Measurements from ENCODE around the gene HELZ.

Gene HELZ

DNA sequence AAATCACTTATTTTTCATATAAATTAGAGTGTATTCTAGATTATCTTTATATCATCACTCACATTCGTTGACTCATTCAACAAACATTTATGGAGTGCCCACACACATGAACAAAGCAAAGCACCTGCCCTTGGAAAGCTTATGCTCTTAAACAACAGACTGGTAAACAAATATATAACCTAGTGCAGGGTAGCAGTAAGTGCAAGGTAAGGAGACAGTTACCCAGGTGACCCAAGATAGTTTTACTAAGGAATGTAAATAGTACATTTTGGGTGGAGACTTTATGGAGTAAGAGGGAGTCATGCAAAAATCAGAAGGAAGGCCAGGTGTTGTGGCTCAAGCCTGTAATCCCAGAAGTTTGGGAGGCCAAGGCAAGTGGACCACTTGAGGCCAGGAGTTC, 40.4 kb upstream of the HELZ start:
- no peaks in the 10 kb centered on the region for H3K36me3 ChIP-seq (ENCODE audit: insufficient read depth, insufficient read length, low read length)
- peaks cover 5% of the 10 kb centered on the region for H3K4me1 ChIP-seq (ENCODE audit: insufficient read depth, insufficient read length)
- no peak for TF ChIP-seq ZNF274 (IDR thresholded peaks at IDR 0.05; ENCODE audit: low read depth, low read length)
- TF ChIP-seq SUZ12 (IDR thresholded peaks at IDR 0.05; ENCODE audit: extremely low read depth, insufficient read depth, insufficient read length): no peak
- TF ChIP-seq YY1 (IDR thresholded peaks at IDR 0.05; ENCODE audit: insufficient read depth, insufficient read length): no peak
- no peaks in the 10 kb centered on the region for H3K9me3 ChIP-seq (ENCODE audit: insufficient read depth, low read length)
- no peak overlapping the region for H3K4me3 ChIP-seq (ENCODE audit: insufficient read length, low read depth)
- H3K27me3 ChIP-seq (ENCODE audit: insufficient read depth, insufficient read length): no peaks in the 10 kb centered on the region
- DNase-seq (ENCODE audit: low read depth, low spot score): no peak
- no peak overlapping the region for H3K9ac ChIP-seq (ENCODE audit: insufficient read length, low read depth)

DNA sequence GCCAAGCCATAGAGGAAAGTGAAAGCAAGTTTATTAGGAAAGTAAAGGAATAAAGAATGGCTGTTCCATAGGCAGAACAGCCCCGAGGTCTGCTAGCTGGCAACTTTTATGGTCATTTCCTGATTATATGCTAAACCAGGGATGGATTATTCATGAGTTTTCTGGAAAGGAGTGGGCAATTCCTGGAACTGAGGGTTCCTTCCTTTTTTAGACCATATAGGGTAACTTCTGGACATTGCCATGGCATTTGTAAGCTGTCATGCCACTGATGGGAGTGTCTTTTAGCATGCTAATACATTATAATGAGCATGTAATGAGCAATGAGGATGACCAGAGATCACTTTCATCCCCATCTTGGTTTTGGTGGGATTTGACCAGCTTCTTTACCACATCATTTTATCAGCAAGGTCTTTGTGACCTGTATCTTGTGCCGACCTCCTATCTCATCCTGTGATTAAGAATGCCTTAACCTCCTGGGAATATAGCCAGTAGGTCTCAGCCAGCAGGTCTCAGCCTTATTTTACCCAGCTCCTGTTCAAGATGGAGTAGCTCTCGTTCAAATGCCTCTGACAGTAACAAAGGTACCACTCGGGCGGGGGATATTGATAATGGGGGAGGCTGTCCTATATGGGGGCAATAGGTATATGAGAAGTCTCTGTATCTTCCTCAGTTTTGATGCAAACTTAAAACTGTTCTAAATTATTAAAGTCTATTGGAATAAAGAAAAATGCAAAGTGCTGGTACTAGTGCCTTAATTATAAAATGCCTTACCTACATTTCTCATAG, 38.9 kb upstream of the HELZ start:
- Histone ChIP-seq H3K9ac (ENCODE audit: insufficient read length, low read depth) (no peak overlapping the region), H3K36me3 (ENCODE audit: insufficient read depth, insufficient read length, low read length) (no peaks in the 10 kb centered on the region)

DNA sequence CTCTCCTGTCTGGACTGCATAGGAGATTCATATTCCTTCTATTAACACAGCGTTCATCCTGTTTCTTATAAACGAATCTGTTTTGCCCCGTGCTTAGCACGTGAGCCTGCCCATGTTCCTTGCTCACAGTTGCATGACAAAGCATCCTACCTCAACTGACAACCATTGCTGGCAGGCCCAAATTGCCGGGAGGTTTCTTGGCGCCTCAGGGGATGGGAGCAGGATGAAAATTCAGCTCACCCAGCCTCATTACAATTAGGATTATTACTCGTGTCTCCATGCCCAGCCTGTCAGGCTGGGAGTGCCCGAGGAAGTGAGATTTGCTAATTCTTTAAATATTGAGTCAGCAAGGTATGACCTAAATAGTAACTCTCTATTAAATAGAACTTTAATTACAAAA, 36.7 kb upstream of the HELZ start:
- Histone ChIP-seq H3K27me3 (ENCODE audit: insufficient read depth, insufficient read length) (no peaks in the 10 kb centered on the region), H3K9me3 (ENCODE audit: insufficient read depth, low read length) (no peaks in the 10 kb centered on the region), H3K4me1 (ENCODE audit: insufficient read depth, insufficient read length) (peaks cover under 1% of the 10 kb centered on the region), H3K9ac (ENCODE audit: insufficient read length, low read depth) (no peak overlapping the region), H3K4me3 (ENCODE audit: insufficient read length, low read depth) (no peak overlapping the region), H3K36me3 (ENCODE audit: insufficient read depth, insufficient read length, low read length) (no peaks in the 10 kb centered on the region)
- DNase-seq (ENCODE audit: low read depth, low spot score): no peak
- TF ChIP-seq YY1 (IDR thresholded peaks at IDR 0.05; ENCODE audit: insufficient read depth, insufficient read length): no peak
- TF ChIP-seq ZNF274 (IDR thresholded peaks at IDR 0.05; ENCODE audit: low read depth, low read length): no peak
- no peak for TF ChIP-seq SUZ12 (IDR thresholded peaks at IDR 0.05; ENCODE audit: extremely low read depth, insufficient read depth, insufficient read length)

More for the DNA sequence above, 38.9 kb upstream of the HELZ start:
- H3K4me1 ChIP-seq (ENCODE audit: insufficient read depth, insufficient read length): peaks cover 2% of the 10 kb centered on the region
- TF ChIP-seq SUZ12 (IDR thresholded peaks at IDR 0.05; ENCODE audit: extremely low read depth, insufficient read depth, insufficient read length): no peak
- no peak for TF ChIP-seq ZNF274 (IDR thresholded peaks at IDR 0.05; ENCODE audit: low read depth, low read length)
- no peak for TF ChIP-seq YY1 (IDR thresholded peaks at IDR 0.05; ENCODE audit: insufficient read depth, insufficient read length)
- no peaks in the 10 kb centered on the region for H3K27me3 ChIP-seq (ENCODE audit: insufficient read depth, insufficient read length)
- no peak for DNase-seq (ENCODE audit: low read depth, low spot score)
- H3K4me3 ChIP-seq (ENCODE audit: insufficient read length, low read depth): no peak overlapping the region
- H3K9me3 ChIP-seq (ENCODE audit: insufficient read depth, low read length): no peaks in the 10 kb centered on the region

DNA sequence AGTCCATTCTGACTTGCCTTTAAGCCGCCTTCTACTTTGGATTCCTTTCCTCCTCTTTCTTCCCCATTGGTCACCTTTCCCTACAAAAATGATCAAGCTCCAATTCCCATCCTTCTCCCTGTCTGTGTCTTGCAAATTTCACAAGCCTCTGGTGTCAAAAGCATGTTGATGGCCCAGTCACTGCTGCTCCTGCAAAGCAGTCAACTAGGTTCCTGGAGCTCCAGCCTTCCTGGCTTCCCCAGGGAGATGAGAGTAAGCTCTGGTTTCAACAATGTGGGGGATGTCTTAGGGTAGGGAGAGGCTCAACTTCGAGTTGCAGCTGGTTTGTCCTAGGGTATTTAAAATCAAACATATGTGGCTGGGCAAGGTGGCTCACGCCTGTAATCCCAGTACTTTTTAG, 36.1 kb upstream of the HELZ start:
- no peak for TF ChIP-seq ZNF274 (IDR thresholded peaks at IDR 0.05; ENCODE audit: low read depth, low read length)
- no peak for TF ChIP-seq SUZ12 (IDR thresholded peaks at IDR 0.05; ENCODE audit: extremely low read depth, insufficient read depth, insufficient read length)
- Histone ChIP-seq H3K9ac (ENCODE audit: insufficient read length, low read depth) (no peak overlapping the region), H3K27me3 (ENCODE audit: insufficient read depth, insufficient read length) (no peaks in the 10 kb centered on the region), H3K36me3 (ENCODE audit: insufficient read depth, insufficient read length, low read length) (no peaks in the 10 kb centered on the region), H3K4me3 (ENCODE audit: insufficient read length, low read depth) (no peak overlapping the region), H3K9me3 (ENCODE audit: insufficient read depth, low read length) (no peaks in the 10 kb centered on the region), H3K4me1 (ENCODE audit: insufficient read depth, insufficient read length) (no peaks in the 10 kb centered on the region)
- peak; percentile 32 for DNase-seq (ENCODE audit: low read depth, low spot score)

DNA sequence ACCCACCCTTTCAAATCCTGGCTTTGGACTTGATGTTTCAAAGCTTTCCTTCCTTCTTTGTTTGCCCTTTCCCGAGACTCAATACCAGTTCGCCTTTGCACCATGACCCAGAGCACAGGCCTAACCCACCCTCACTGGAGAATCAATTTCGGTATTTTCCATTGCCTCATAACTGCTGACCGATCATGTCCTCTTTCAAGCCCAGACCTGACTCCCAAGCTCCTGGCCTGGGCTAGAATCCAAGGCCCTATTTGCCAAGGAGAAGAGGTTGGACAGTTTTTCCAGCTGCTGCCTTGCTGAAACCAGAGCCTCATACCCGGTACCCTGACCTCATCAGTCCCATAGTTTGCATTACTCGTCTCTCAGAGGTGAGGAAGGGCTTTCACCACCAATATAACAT, 35.3 kb upstream of the HELZ start:
- Histone ChIP-seq H3K9me3 (ENCODE audit: insufficient read depth, low read length) (no peaks in the 10 kb centered on the region), H3K27me3 (ENCODE audit: insufficient read depth, insufficient read length) (no peaks in the 10 kb centered on the region), H3K36me3 (ENCODE audit: insufficient read depth, insufficient read length, low read length) (no peaks in the 10 kb centered on the region), H3K4me3 (ENCODE audit: insufficient read length, low read depth) (no peak overlapping the region), H3K4me1 (ENCODE audit: insufficient read depth, insufficient read length) (no peaks in the 10 kb centered on the region), H3K9ac (ENCODE audit: insufficient read length, low read depth) (no peak overlapping the region)
- TF ChIP-seq SUZ12 (IDR thresholded peaks at IDR 0.05; ENCODE audit: extremely low read depth, insufficient read depth, insufficient read length) (no peak), ZNF274 (IDR thresholded peaks at IDR 0.05; ENCODE audit: low read depth, low read length) (no peak), YY1 (IDR thresholded peaks at IDR 0.05; ENCODE audit: insufficient read depth, insufficient read length) (no peak)
- DNase-seq (ENCODE audit: low read depth, low spot score): no peak

DNA sequence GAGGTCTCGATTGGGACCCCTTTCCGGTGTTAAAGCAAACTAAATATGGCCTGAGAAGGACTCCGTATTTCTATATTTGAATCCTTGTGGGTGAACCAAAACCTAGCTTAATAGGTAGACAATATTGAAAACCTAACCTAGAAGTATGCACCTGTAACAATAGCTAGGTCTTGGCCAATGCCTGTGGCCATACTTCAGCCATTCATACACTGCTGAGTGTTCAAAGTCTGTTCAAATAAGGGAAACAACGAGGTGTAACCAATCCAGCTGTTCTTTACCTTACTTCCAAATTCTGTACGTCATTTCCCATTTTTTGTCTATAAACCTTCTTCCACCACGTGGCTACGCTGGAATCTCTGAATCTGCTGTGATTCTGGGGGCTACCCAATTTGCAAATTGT, 34.1 kb upstream of the HELZ start:
- DNase-seq (ENCODE audit: low read depth, low spot score): no peak
- H3K36me3 ChIP-seq (ENCODE audit: insufficient read depth, insufficient read length, low read length): no peaks in the 10 kb centered on the region

DNA sequence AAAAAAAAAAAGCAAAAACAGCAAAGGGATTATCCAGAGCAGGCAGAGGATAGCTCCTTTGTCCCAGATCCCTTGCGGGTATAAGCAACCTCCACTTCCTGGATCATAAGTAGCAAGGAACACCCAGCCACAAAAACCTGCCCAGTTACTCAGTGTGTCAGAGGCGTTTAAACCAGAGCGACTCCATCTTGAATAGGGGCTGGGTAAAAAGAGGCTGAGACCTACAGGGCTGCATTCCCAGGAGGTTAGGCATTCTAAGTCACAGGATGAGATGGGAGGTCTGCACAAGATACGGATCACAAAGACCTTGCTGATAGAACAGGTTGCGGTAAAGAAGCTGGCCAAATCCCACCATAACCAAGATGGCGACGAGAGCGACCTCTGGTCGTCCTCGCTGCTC, 33.4 kb upstream of the HELZ start:
- Histone ChIP-seq H3K9ac (ENCODE audit: insufficient read length, low read depth) (no peak overlapping the region), H3K9me3 (ENCODE audit: insufficient read depth, low read length) (no peaks in the 10 kb centered on the region), H3K4me1 (ENCODE audit: insufficient read depth, insufficient read length) (no peaks in the 10 kb centered on the region), H3K27me3 (ENCODE audit: insufficient read depth, insufficient read length) (no peaks in the 10 kb centered on the region), H3K36me3 (ENCODE audit: insufficient read depth, insufficient read length, low read length) (no peaks in the 10 kb centered on the region), H3K4me3 (ENCODE audit: insufficient read length, low read depth) (no peak overlapping the region)
- TF ChIP-seq YY1 (IDR thresholded peaks at IDR 0.05; ENCODE audit: insufficient read depth, insufficient read length) (no peak), SUZ12 (IDR thresholded peaks at IDR 0.05; ENCODE audit: extremely low read depth, insufficient read depth, insufficient read length) (no peak), ZNF274 (IDR thresholded peaks at IDR 0.05; ENCODE audit: low read depth, low read length) (no peak)
- no peak for DNase-seq (ENCODE audit: low read depth, low spot score)

More for the DNA sequence above, 34.1 kb upstream of the HELZ start:
- no peak for TF ChIP-seq ZNF274 (IDR thresholded peaks at IDR 0.05; ENCODE audit: low read depth, low read length)
- TF ChIP-seq YY1 (IDR thresholded peaks at IDR 0.05; ENCODE audit: insufficient read depth, insufficient read length): no peak
- no peak for TF ChIP-seq SUZ12 (IDR thresholded peaks at IDR 0.05; ENCODE audit: extremely low read depth, insufficient read depth, insufficient read length)
- H3K4me3 ChIP-seq (ENCODE audit: insufficient read length, low read depth): no peak overlapping the region
- H3K9ac ChIP-seq (ENCODE audit: insufficient read length, low read depth): no peak overlapping the region
- H3K9me3 ChIP-seq (ENCODE audit: insufficient read depth, low read length): no peaks in the 10 kb centered on the region
- H3K27me3 ChIP-seq (ENCODE audit: insufficient read depth, insufficient read length): no peaks in the 10 kb centered on the region
- no peaks in the 10 kb centered on the region for H3K4me1 ChIP-seq (ENCODE audit: insufficient read depth, insufficient read length)

Data from NT2/D1 (cell line).